SH-SY5Y (cell line): ENCODE results near the gene DGAT2.

Source experiments
- GATA2 ChIP-seq: IDR thresholded peaks from 2 replicates; pipeline ENCODE4 v1.6.1; 2011; ENCODE audit warnings: mild to moderate bottlenecking, low read depth, low read length
- GATA3 ChIP-seq: IDR thresholded peaks from 2 replicates; pipeline ENCODE4 v1.6.1; 2011; ENCODE audit warnings: low read depth, mild to moderate bottlenecking, low read length, moderate library complexity

DNA sequence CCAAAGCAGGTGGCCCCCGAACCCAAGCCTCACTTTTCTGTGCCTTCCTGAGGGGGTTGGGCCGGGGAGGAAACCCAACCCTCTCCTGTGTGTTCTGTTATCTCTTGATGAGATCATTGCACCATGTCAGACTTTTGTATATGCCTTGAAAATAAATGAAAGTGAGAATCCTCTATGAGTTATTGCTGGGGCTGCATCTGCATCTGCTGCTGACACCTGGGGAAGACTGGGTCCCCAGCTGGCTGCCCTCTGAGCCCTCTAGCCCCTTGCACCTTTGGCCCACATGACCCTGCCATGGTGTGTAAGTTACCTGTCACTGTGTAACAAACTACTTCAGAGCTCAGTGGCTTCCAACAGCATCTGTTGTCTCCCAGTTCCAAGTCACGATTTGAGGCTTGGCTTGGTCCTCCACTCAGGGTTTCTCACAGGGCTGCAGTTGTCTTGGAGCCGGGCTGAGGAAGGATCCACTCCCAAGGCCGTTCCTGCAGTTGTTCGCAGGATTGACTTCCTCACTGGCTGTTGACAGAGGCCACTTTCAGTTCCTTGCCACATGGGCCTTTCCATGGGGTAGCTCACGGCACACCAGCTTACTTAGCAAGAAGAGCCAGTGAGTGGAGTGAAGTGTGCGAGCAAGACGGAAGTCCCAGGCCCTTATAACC is 32.9 kb downstream of the DGAT2 start:
- TF ChIP-seq GATA3 (no peak), GATA2 (no peak)
